Activated T-helper 2 cell treated with anti-CD3 and anti-CD28 coated beads, Interferon-gamma antibody, Interleukin-2, Interleukin-4, amounts not matched to agents 10 μg/mL and 5 μg/mL and 100 μg/mL, durations not matched to agents 14 hours and 24 hours and 36 hours (primary cell): Measurements from ENCODE around the gene CC2D2B. TPM values are rescaled to one million over a fixed set of nuclear protein-coding genes. Genes with fewer than 3 reads are reported as not detected.
"Not testable (repeated sequence)": the region's sequence is repeated elsewhere in the genome, so short reads cannot be mapped to it uniquely, and the experiment has no call there.

Experiments used
- DNase-seq: peaks from one replicate; pipeline ENCODE4 v3.0.0; 2021; ENCODE audit warnings: low spot score
- H3K27ac Mint-ChIP-seq: one replicate; pipeline ENCODE4 v1.8.0; 2021; ENCODE audit warnings: mixed read lengths
- H3K27me3 Mint-ChIP-seq: one replicate; pipeline ENCODE4 v1.8.0; 2021; ENCODE audit warnings: low read depth, mixed read lengths
- H3K36me3 Mint-ChIP-seq: one replicate; pipeline ENCODE4 v1.8.0; 2021; ENCODE audit warnings: low read depth, mixed read lengths
- H3K4me1 Mint-ChIP-seq: one replicate; pipeline ENCODE4 v1.8.0; 2021; ENCODE audit warnings: low read depth, mixed read lengths
- H3K4me3 Mint-ChIP-seq: one replicate; pipeline ENCODE4 v1.8.0; 2021; ENCODE audit warnings: low read depth, mild to moderate bottlenecking, moderate library complexity, mixed read lengths
- H3K9me3 Mint-ChIP-seq: one replicate; pipeline ENCODE4 v1.8.0; 2021; ENCODE audit warnings: mixed read lengths
- intact Hi-C: fragments of 100-400 bp; cut with micrococcal nuclease; formaldehyde crosslinking; loops from one replicate; pipeline ENCODE4 v1.15.1; 2023
- total RNA-seq: library from RNA; stranded (reverse); gene quantifications from 2 replicates; pipeline ENCODE4 v1.2.3, GENCODE V29; 2022

CC2D2B gene
- total RNA-seq, 1 donor from 2014 or later = 0.75 TPM

DNA sequence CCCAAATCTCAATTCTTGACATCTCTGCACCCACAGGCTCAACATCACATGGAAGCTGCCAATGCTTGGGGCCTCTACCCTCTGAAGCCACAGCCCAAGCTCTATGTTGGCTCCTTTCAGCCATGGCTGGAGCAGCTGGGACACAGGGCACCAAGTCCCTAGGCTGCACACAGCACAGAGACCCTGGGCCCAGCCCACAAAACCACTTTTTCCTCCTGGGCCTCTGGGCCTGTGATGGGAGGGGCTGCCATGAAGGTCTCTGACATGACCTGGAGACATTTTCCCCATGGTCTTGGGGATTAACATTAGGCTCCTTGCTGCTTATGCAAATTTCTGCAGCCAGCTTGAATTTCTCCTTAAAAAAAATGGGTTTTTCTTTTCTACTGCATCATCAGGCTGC is 33.0 kb upstream of the CC2D2B start:
- DNase-seq, H3K27ac Mint-ChIP-seq, H3K27me3 Mint-ChIP-seq, H3K4me3 Mint-ChIP-seq, intact Hi-C loops: not testable (repeated sequence)
- Mint-ChIP-seq H3K36me3 (peaks cover 82% of the 10 kb centered on the region), H3K4me1 (peaks cover 13% of the 10 kb centered on the region), H3K9me3 (peaks cover 11% of the 10 kb centered on the region)

DNA sequence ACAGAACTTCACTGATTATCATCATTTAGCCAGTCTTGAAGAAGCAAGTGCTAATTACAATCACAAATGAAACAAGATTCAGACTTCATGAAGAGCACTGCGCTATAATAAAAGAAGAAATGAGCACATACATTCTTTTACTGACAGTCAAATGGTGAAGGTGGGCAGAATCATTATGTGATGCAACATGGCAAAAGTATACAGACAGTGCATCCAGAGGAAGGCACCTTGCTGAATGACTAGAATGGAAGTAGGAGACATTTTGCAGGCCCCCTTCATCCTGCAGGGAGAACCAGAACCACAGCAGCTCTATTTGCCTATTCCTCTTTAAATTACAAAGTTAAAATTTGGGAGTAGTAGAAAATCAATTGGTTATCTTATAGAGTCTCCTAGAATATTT is 31.0 kb upstream of the CC2D2B start:
- intact Hi-C loops = no loop called here
- H3K4me3 Mint-ChIP-seq = no peak overlapping the region
- H3K27me3 Mint-ChIP-seq = no peaks in the 10 kb centered on the region
- no peak for DNase-seq
- peaks cover 11% of the 10 kb centered on the region for H3K9me3 Mint-ChIP-seq
- H3K36me3 Mint-ChIP-seq = peaks cover 85% of the 10 kb centered on the region
- peaks cover 13% of the 10 kb centered on the region for H3K4me1 Mint-ChIP-seq
- H3K27ac Mint-ChIP-seq = no peak overlapping the region

- DNase-seq = no peak
- Mint-ChIP-seq H3K4me3 (no peak overlapping the region), H3K9me3 (peaks cover 11% of the 10 kb centered on the region), H3K27ac (no peak overlapping the region), H3K27me3 (no peaks in the 10 kb centered on the region), H3K4me1 (peaks cover 13% of the 10 kb centered on the region), H3K36me3 (peaks cover 80% of the 10 kb centered on the region)
- intact Hi-C loops = no loop called here
Observed at GRCh38 chr10:95877881-95878280, 29.9 kb upstream of the CC2D2B start.

- H3K27me3 Mint-ChIP-seq = no peaks in the 10 kb centered on the region
- H3K27ac Mint-ChIP-seq = no peak overlapping the region
- no peak for DNase-seq
- H3K4me1 Mint-ChIP-seq = peaks cover 13% of the 10 kb centered on the region
- peaks cover 63% of the 10 kb centered on the region for H3K36me3 Mint-ChIP-seq
- H3K9me3 Mint-ChIP-seq = peaks cover 4% of the 10 kb centered on the region
- intact Hi-C loops = no loop called here
- no peak overlapping the region for H3K4me3 Mint-ChIP-seq
Observed at GRCh38 chr10:95880704-95881103, 27.1 kb upstream of the CC2D2B start.

GRCh38 chr10:95881316-95881715 is 26.5 kb upstream of the CC2D2B start:
- Mint-ChIP-seq H3K27me3 (no peaks in the 10 kb centered on the region), H3K4me3 (no peak overlapping the region), H3K27ac (no peak overlapping the region), H3K9me3 (peaks cover 2% of the 10 kb centered on the region), H3K36me3 (peaks cover 59% of the 10 kb centered on the region), H3K4me1 (peaks cover 13% of the 10 kb centered on the region)
- no peak for DNase-seq
- intact Hi-C loops = no loop called here

- no peak overlapping the region for H3K27ac Mint-ChIP-seq
- no peaks in the 10 kb centered on the region for H3K9me3 Mint-ChIP-seq
- no peaks in the 10 kb centered on the region for H3K27me3 Mint-ChIP-seq
- DNase-seq = no peak
- intact Hi-C loops = no loop called here
- H3K4me1 Mint-ChIP-seq = peaks cover 22% of the 10 kb centered on the region
- H3K36me3 Mint-ChIP-seq = peaks cover 79% of the 10 kb centered on the region
- no peak overlapping the region for H3K4me3 Mint-ChIP-seq
Observed at GRCh38 chr10:95889830-95890229, 17.9 kb upstream of the CC2D2B start.

DNA sequence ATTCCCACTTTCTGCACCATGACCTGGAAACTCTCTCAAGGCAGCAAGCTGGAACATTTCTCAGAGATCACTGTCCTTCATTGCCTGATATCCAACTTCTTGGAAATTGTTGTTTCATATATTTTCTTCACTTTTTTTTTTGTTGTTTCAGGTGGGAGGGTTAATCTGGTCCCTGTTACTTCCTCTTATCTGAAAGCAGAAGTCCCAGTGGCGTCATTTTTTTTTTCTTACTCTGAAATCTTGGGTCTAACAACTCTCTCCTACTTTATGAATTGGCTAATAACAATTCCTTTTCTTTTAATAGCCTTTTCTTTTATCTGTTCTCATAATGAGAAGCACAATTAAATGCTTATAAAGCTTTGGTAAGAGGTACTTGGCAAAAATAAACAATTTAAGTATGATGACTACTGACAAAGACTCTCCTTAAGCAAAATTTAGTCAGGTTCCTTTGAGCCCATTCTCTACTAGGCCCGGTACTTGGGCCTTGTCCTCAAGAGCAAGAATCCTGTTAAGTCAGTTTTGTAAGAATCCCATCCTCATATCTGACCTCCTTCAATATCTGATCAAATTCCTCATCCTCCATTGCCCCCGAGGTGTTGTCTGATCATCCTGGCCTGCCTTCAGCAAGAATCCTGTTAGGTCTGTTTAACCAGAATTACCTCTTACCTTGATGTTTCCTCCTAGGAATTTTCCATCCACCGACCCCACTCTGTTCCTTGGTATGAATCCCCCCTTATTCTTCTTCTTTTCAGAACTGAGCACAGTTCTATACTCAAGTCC is 11.5 kb upstream of the CC2D2B start:
- no peaks in the 10 kb centered on the region for H3K27me3 Mint-ChIP-seq

GRCh38 chr10:95905897-95906580 is 1.7 kb upstream of the CC2D2B start:
- H3K27me3 Mint-ChIP-seq, H3K9me3 Mint-ChIP-seq, H3K27ac Mint-ChIP-seq, DNase-seq: not testable (repeated sequence)
- peaks cover 21% of the 10 kb centered on the region for H3K4me1 Mint-ChIP-seq
- peaks cover 13% of the 10 kb centered on the region for H3K36me3 Mint-ChIP-seq
- intact Hi-C loops = loop anchor here (2.0 to 5.0 kb wide), 4 partner anchors 39 to 226 kb away; partner anchors contain the start of genes TCTN3 and ZNF518A
- H3K4me3 Mint-ChIP-seq = peak overlapping the region; percentile 65

More for the DNA sequence above, 11.5 kb upstream of the CC2D2B start:
- peaks cover 9% of the 10 kb centered on the region for H3K4me1 Mint-ChIP-seq
- H3K27ac Mint-ChIP-seq = no peak overlapping the region
- no peak overlapping the region for H3K4me3 Mint-ChIP-seq
- H3K36me3 Mint-ChIP-seq = peaks cover 86% of the 10 kb centered on the region
- no peak for DNase-seq
- intact Hi-C loops = no loop called here
- no peaks in the 10 kb centered on the region for H3K9me3 Mint-ChIP-seq

DNA sequence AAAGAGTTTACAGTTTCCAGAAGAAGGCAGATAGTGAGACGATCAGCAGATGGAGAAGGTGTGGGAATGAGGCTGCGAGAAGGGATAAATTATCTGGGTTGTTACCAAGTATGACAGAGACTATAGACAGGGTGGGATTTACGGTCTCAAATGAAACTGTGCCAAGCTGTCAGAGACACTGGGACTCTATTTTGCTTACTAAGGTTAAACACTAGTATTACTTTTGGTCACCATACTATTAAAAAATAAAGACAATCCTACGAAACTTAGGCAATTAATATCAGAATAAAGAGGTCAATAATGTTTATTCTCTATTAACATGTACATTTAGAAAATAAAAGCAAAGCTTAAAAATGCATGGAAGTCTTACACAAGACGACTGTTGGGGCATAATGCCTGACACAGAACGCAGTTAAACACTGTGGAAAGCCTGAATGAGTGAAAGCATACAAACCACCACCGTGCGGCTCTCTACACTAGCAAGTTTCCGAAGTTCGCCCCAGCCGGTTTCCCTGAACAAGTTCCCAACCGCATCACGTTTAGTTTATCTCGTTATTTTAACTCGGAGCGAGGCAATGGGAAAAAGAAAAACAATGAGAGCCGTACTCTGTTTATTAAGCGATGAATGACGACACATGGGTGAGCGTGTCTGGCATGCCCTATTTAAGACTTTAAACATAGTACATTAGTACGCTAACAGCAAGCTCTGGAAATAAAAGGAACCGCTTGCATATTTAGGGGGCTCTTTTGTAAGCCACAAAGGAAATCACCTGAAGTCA is 909 bp upstream of the CC2D2B start:
- peak; percentile 42 for DNase-seq
- H3K9me3 Mint-ChIP-seq = no peaks in the 10 kb centered on the region
- peaks cover 5% of the 10 kb centered on the region for H3K27me3 Mint-ChIP-seq
- H3K27ac Mint-ChIP-seq = peak overlapping the region; percentile 63
- peak overlapping the region; percentile 92 for H3K4me3 Mint-ChIP-seq
- H3K36me3 Mint-ChIP-seq = peaks cover 11% of the 10 kb centered on the region
- H3K4me1 Mint-ChIP-seq = peaks cover 21% of the 10 kb centered on the region
- intact Hi-C loops = loop anchor here (2.0 to 5.0 kb wide), 4 partner anchors 40 to 225 kb away; partner anchors contain the start of genes TCTN3 and ZNF518A

GRCh38 chr10:95908450-95908849 is 675 bp downstream of the CC2D2B start:
- peaks cover 18% of the 10 kb centered on the region for H3K4me1 Mint-ChIP-seq
- H3K36me3 Mint-ChIP-seq = peaks cover 8% of the 10 kb centered on the region
- H3K27ac Mint-ChIP-seq = no peak overlapping the region
- no peaks in the 10 kb centered on the region for H3K9me3 Mint-ChIP-seq
- H3K4me3 Mint-ChIP-seq = peak overlapping the region; percentile 92
- H3K27me3 Mint-ChIP-seq = peaks cover 15% of the 10 kb centered on the region
- DNase-seq = no peak
- intact Hi-C loops = loop anchor here (5.0 kb wide), 3 partner anchors 41 to 224 kb away; partner anchors contain the start of genes TCTN3 and ZNF518A

- H3K27me3 Mint-ChIP-seq = peaks cover 25% of the 10 kb centered on the region
- intact Hi-C loops = loop anchor here (5.0 kb wide), 3 partner anchors 42 to 223 kb away; partner anchors contain the start of genes TCTN3 and ZNF518A
Observed at GRCh38 chr10:95909561-95909960, 1.8 kb downstream of the CC2D2B start.

GRCh38 chr10:95916039-95916438 is 8.3 kb downstream of the CC2D2B start:
- intact Hi-C loops, H3K9me3 Mint-ChIP-seq, DNase-seq, H3K36me3 Mint-ChIP-seq, H3K4me3 Mint-ChIP-seq, H3K27ac Mint-ChIP-seq, H3K4me1 Mint-ChIP-seq: not testable (repeated sequence)
- peaks cover 35% of the 10 kb centered on the region for H3K27me3 Mint-ChIP-seq

More at GRCh38 chr10:95909561-95909960, 1.8 kb downstream of the CC2D2B start:
- Mint-ChIP-seq H3K36me3 (peaks cover 8% of the 10 kb centered on the region), H3K9me3 (no peaks in the 10 kb centered on the region), H3K27ac (no peak overlapping the region), H3K4me3 (no peak overlapping the region), H3K4me1 (peaks cover 18% of the 10 kb centered on the region)
- no peak for DNase-seq
